ENCODE measurements around the gene DES. TPM values are rescaled to one million over a fixed set of nuclear protein-coding genes. Genes with fewer than 3 reads are reported as not detected.

Gene DES
- total RNA-seq, 4 donors from 2014 or later: 19.4 to 163 (median 37.8) TPM

GRCh38 chr2:219468410-219469185 is 50.4 kb downstream of the DES start:
- 91 to 96% methylated on average over 21 to 22 of the region's 23 CpGs for WGBS, 2 donors

GRCh38 chr2:219469186-219469724 is 51.1 kb downstream of the DES start:
- DNase-seq (ENCODE audit: low spot score in 2 of 2): no peak
- 86 to 91% methylated on average over 14 to 16 of the region's 16 CpGs for WGBS, 2 donors
- intact Hi-C loops (cut with DNase I; ENCODE audit: low total_unique reads): no loop called here
- no peak overlapping the region for H3K4me3 ChIP-seq (ENCODE audit: low read depth, poor library complexity, severe bottlenecking)
- TF ChIP-seq POLR2A (IDR thresholded peaks at IDR 0.05) (no peak), CTCF (IDR thresholded peaks at IDR 0.05) (no peak)

More at GRCh38 chr2:219468410-219469185, 50.4 kb downstream of the DES start:
- no peak for DNase-seq (ENCODE audit: low spot score in 2 of 2)
- H3K4me3 ChIP-seq (ENCODE audit: low read depth, poor library complexity, severe bottlenecking): no peak overlapping the region
- intact Hi-C loops (cut with DNase I; ENCODE audit: low total_unique reads): no loop called here
- no peak for TF ChIP-seq CTCF (IDR thresholded peaks at IDR 0.05)
- TF ChIP-seq POLR2A (IDR thresholded peaks at IDR 0.05): no peak

- intact Hi-C loops (cut with DNase I; ENCODE audit: low total_unique reads): no loop called here
- TF ChIP-seq CTCF (IDR thresholded peaks at IDR 0.05) (no peak), POLR2A (IDR thresholded peaks at IDR 0.05) (no peak)
- H3K4me3 ChIP-seq (ENCODE audit: low read depth, poor library complexity, severe bottlenecking): no peak overlapping the region
- 88 to 91% methylated on average over 4 of the region's 4 CpGs for WGBS, 2 donors
- DNase-seq (ENCODE audit: low spot score in 2 of 2): no peak
These were observed 52.3 kb downstream of the DES start for GRCh38 chr2:219470429-219470828.

- H3K4me3 ChIP-seq (ENCODE audit: low read depth, poor library complexity, severe bottlenecking): no peak overlapping the region
These were observed 53.5 kb downstream of the DES start for GRCh38 chr2:219471476-219472371.

More at GRCh38 chr2:219471476-219472371, 53.5 kb downstream of the DES start:
- TF ChIP-seq CTCF (IDR thresholded peaks at IDR 0.05) (no peak), POLR2A (IDR thresholded peaks at IDR 0.05) (no peak)
- WGBS, 2 donors: 87 to 90% methylated on average over 12 to 21 of the region's 22 CpGs
- no peak for DNase-seq (ENCODE audit: low spot score in 2 of 2)
- intact Hi-C loops (cut with DNase I; ENCODE audit: low total_unique reads): no loop called here
